Hematopoietic multipotent progenitor cell treated with erythropoietin and hydrocortisone succinate and interleukin-3 and kit ligand, for 8 days (in vitro differentiated cells): ENCODE data around the gene DNAJC5G.
A peak's percentile ranks its signal among the peaks of the same experiment; 100 is the strongest.

ENCODE experiments used
- DNase-seq: peaks from one replicate; pipeline ENCODE4 v3.0.0-alpha.2; 2015

The DNAJC5G gene

GRCh38 chr2:27275211-27276150, at the start of gene DNAJC5G:
Gene DNAJC5G (plus strand): TSS chr2:27275433. CDS start chr2:27276729, 1,296 bp downstream.
- DNase-seq: no peak

GRCh38 chr2:27225526-27225925, 49.7 kb upstream of the DNAJC5G start:
- no peak for DNase-seq

- DNase-seq: no peak
Measured at GRCh38 chr2:27227501-27227900, 47.7 kb upstream of the DNAJC5G start.

- DNase-seq: no peak
Measured at GRCh38 chr2:27231921-27232320, 43.3 kb upstream of the DNAJC5G start.

- DNase-seq: no peak
Measured at GRCh38 chr2:27233341-27233740, 41.9 kb upstream of the DNAJC5G start.

- no peak for DNase-seq
Measured at GRCh38 chr2:27236136-27236535, 39.1 kb upstream of the DNAJC5G start.

DNA sequence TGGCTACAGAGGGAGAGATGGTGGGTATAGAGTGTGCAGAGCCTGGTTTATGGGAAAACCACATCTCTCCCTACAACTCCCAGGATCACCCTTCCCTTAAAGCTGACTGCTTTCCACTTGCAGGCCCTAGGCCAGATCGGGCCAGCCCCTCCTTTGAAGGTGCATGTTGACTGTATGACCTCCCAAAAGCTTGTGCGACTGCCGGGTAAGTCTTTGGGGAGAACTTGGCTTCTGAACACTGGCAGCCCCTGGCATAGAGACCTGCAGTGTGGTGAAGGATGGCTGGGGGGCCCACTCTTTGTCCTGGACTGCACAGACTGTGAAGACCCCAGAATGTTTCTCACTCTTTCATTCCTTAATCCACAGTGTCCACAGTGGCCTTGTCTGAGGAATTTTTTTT, 38.6 kb upstream of the DNAJC5G start:
- no peak for DNase-seq

DNA sequence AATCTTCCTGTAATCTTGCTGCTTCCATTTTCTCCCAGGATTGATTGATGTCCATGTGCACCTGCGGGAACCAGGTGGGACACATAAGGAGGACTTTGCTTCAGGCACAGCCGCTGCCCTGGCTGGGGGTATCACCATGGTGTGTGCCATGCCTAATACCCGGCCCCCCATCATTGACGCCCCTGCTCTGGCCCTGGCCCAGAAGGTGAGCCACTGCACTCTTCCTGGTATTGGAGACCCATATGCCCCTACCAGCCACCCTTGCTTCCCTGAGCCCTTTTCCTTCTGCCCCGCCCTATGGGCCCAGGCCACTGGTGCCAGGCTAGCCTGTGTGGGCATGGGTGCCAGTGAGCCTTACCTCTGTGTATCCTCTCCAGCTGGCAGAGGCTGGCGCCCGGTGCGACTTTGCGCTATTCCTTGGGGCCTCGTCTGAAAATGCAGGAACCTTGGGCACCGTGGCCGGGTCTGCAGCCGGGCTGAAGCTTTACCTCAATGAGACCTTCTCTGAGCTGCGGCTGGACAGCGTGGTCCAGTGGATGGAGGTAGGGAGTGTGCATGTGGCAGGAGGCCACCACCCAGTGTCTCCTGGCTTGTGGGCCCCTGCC, 37.8 kb upstream of the DNAJC5G start:
- no peak for DNase-seq

- DNase-seq: no peak
Measured at GRCh38 chr2:27238976-27239375, 36.3 kb upstream of the DNAJC5G start.

- DNase-seq: no peak
Measured at GRCh38 chr2:27240406-27240805, 34.8 kb upstream of the DNAJC5G start.

DNA sequence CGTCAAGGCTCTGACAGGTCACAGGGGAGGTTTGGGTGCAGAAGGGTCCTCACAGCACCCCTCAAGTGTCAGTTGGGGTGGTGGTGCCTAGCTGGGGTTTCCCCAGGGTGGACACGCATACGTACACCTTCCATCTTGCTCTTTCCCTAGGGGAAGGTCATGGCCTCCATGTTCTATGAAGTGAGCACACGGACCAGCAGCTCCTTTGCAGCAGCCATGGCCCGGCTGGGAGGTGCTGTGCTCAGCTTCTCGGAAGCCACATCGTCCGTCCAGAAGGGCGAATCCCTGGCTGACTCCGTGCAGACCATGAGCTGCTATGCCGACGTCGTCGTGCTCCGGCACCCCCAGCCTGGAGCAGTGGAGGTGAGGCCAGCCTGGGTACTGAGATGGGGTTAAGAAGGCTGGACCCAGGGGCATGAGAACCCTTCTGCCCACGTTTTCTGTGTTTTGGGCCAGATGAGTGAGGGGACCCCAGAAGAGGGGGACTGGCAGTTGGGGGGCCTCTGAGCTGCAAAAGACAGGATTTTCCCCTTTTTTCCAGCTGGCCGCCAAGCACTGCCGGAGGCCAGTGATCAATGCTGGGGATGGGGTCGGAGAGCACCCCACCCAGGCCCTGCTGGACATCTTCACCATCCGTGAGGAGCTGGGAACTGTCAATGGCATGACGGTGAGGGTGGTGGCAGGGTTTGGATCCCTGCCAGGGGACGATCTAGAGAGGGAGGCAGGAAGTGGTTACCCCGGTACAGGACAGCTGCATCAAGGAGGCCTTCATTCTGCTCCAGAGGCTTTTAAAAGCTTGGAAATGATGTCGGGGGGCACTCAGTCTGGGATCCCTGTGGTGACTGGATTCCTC, 33.2 kb upstream of the DNAJC5G start:
- peak; percentile 22 for DNase-seq

DNA sequence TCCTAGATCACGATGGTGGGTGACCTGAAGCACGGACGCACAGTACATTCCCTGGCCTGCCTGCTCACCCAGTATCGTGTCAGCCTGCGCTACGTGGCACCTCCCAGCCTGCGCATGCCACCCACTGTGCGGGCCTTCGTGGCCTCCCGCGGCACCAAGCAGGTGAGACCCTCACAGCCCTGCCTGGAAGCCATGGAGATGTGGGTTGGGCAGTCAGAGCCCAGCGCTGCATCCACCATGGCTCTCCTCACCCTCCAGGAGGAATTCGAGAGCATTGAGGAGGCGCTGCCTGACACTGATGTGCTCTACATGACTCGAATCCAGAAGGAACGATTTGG, 32.6 kb upstream of the DNAJC5G start:
- DNase-seq: no peak

- DNase-seq: no peak
Measured at GRCh38 chr2:27243391-27244130, 31.7 kb upstream of the DNAJC5G start.

- no peak for DNase-seq
Measured at GRCh38 chr2:27245116-27245515, 30.1 kb upstream of the DNAJC5G start.

GRCh38 chr2:27245626-27246025, 29.6 kb upstream of the DNAJC5G start:
- no peak for DNase-seq

DNA sequence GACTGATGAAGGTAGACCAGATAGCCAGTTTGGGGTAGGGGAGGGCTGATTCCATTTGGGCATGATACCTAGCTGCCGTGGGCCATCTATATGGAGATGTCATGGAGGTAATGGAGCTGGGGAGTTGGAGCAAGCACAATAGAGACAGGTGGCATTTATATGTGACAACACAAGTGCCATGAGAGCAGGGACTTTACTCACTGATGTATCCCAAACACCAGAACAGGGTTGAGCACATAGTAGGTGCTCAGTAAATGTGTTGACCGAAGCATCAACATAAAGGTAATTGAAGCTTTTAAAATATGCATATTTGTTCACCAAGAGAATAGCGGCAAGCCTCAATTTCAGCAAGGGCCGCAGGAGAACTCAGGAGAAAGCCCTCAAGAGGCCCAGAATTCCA, 27.3 kb upstream of the DNAJC5G start:
- no peak for DNase-seq

DNA sequence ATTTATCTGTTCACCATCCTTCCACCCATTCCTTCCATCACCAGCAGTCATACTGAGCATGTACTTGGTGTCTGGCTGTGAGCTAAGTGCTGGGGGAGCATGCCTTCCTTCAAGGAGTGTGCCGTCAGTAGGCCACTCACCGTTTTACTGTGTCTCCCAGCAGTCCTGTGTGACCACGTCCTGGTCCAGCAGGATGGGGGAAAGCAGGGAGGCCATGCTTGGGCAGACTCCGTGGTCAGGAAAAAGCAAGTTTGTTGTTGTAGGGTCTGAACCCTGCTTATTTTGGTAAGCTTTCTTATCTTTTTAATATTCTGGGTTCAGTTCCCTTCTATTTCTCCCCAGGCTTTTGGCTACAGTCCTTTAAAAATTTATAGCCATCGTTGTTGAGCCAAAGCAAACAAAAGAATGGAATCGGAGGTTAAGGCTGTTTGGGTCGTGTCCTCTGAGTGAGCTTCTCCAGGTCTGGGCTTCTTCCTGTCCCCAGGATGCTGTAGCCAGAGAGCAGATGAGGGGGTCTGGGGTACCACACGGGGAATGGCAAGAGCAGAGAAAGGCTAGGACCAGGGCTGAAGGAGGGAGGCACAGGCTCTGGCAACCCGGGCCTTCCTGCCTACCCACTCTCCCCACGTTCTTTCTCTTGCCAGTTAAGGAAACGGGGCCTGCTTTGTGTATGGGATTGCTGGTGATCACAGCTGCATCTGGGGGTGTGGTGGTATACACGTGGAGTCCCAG, 25.9 kb upstream of the DNAJC5G start:
- DNase-seq: no peak

- DNase-seq: peak; percentile 65
Measured at GRCh38 chr2:27249891-27250651, 25.2 kb upstream of the DNAJC5G start.

- DNase-seq: no peak
Measured at GRCh38 chr2:27250652-27251379, 24.4 kb upstream of the DNAJC5G start.

DNA sequence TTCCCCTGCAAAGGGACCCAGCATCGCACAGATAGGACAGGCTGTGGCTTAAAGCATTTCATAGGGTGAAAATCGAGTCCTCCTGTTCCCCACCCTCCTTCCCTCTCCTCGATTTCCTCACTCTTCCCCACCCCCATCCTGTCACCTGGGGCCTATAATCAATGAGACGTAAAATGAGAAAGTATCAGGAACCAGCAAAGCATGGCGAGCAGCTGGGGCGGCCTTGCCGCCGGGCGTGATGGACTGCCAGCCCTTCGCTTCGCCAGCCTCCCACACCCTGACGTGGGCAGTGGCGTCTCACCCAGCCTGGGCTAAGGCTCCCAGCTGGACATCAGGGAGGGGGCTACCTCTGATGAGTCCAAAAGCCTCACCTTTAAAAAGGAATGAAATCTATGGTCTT, 23.5 kb upstream of the DNAJC5G start:
- no peak for DNase-seq

DNA sequence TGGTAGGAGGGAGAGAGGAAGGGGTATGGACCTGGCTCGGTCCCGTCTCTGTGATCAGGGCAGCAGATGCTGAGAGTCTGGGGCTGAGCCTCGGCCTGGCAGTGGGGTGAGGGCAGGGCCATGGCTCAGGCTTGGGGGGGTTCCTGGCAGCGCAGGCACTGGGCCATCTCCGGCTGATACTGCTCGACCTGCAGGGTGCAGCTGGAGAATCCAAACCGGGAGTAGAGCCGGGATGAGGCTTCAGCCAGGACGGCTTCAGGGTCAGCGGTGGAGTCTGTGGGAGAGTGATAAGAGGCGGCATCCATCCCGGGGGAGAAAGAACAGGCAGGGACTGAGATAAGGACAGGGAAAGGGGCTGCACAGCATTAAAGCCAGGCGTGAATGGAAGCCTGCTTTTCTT, 20.0 kb upstream of the DNAJC5G start:
- no peak for DNase-seq
